WTC11 (cell line): ENCODE data around the gene RNF214. TPM values are rescaled to one million over a fixed set of nuclear protein-coding genes. Genes with fewer than 3 reads are reported as not detected.
A peak's percentile ranks its signal among the peaks of the same experiment; 100 is the strongest.

Experiments used
- ATAC-seq: fragments of 200-7000 bp; cut with Tn5 transposase; 2 replicates; pipeline ENCODE4 v1.10.0; 2021; ENCODE audit warnings: mild to moderate bottlenecking, moderate library complexity
- CTCF ChIA-PET: fragments of 300-600 bp; sonication (Branson Sonifier 250); formaldehyde crosslinking; loops from one replicate; lab custom pipeline; 2021; ENCODE audit warnings: antibody characterized with exemption; lab: Charles Lee
- POLR2A ChIA-PET: fragments of 350-600 bp; sonication (Branson Sonifier 250); formaldehyde crosslinking; loops from one replicate; lab custom pipeline; 2021; ENCODE audit warnings: antibody characterized with exemption; lab: Charles Lee
- DNase-seq: peaks from one replicate; pipeline ENCODE4 v3.0.0; 2021; ENCODE audit warnings: low spot score
- H3K27ac Mint-ChIP-seq: 2 replicates; pipeline ENCODE4 v1.8.0; 2021; ENCODE audit warnings: mixed read lengths
- H3K27me3 Mint-ChIP-seq: 2 replicates; pipeline ENCODE4 v1.8.0; 2021; ENCODE audit warnings: low read depth, mild to moderate bottlenecking, moderate library complexity, mixed read lengths
- H3K36me3 Mint-ChIP-seq: 2 replicates; pipeline ENCODE4 v1.8.0; 2021; ENCODE audit warnings: mixed read lengths
- H3K4me1 Mint-ChIP-seq: 2 replicates; pipeline ENCODE4 v1.8.0; 2022; ENCODE audit warnings: mixed read lengths
- H3K4me3 Mint-ChIP-seq: 2 replicates; pipeline ENCODE4 v1.8.0; 2021; ENCODE audit warnings: mild to moderate bottlenecking, moderate library complexity, mixed read lengths
- H3K9me3 Mint-ChIP-seq: 2 replicates; pipeline ENCODE4 v1.8.0; 2021; ENCODE audit warnings: mixed read lengths
- ARID4B ChIP-seq: sonication (generic); formaldehyde crosslinking; IDR thresholded peaks from 2 replicates; pipeline ENCODE4 v1.8.0; 2023; ENCODE audit warnings: missing genetic modification reagents, mild to moderate bottlenecking, borderline replicate concordance
- ATF3 ChIP-seq: sonication (generic); formaldehyde crosslinking; conservative IDR thresholded peaks from 2 replicates; pipeline ENCODE4 v1.8.1; 2022; ENCODE audit warnings: mild to moderate bottlenecking, missing genetic modification reagents
- CBFB ChIP-seq: sonication (generic); formaldehyde crosslinking; IDR thresholded peaks from 2 replicates; pipeline ENCODE4 v1.8.1; 2022; ENCODE audit warnings: mild to moderate bottlenecking, low read depth, missing genetic modification reagents
- CREM ChIP-seq: sonication (generic); formaldehyde crosslinking; IDR thresholded peaks from 2 replicates; pipeline ENCODE4 v1.8.1; 2022; ENCODE audit warnings: mild to moderate bottlenecking, missing genetic modification reagents, moderate library complexity
- EMX1 ChIP-seq: fragments of 250-450 bp; sonication (Bioruptor Pico); IDR thresholded peaks from 2 replicates; pipeline ENCODE4 v1.8.0; 2021; ENCODE audit warnings: mild to moderate bottlenecking
- FOXP1 ChIP-seq: sonication (generic); formaldehyde crosslinking; IDR thresholded peaks from 2 replicates; pipeline ENCODE4 v1.8.0; 2022; ENCODE audit warnings: missing genetic modification reagents, mild to moderate bottlenecking, moderate library complexity, borderline replicate concordance
- HMGA2 ChIP-seq: fragments of 250-450 bp; sonication (Bioruptor Pico); IDR thresholded peaks from 2 replicates; pipeline ENCODE4 v1.4.0; 2021; ENCODE audit warnings: mild to moderate bottlenecking, moderate library complexity
- MAX ChIP-seq: sonication (generic); formaldehyde crosslinking; IDR thresholded peaks from 2 replicates; pipeline ENCODE4 v1.8.0; 2022; ENCODE audit warnings: mild to moderate bottlenecking, missing genetic modification reagents
- NFE2L1 ChIP-seq: sonication (generic); formaldehyde crosslinking; IDR thresholded peaks from 2 replicates; pipeline ENCODE4 v1.8.1; 2023; ENCODE audit warnings: missing genetic modification reagents
- OVOL2 ChIP-seq: fragments of 250-450 bp; sonication (Bioruptor Pico); IDR thresholded peaks from 2 replicates; pipeline ENCODE4 v1.9.0; 2021; ENCODE audit warnings: mild to moderate bottlenecking, borderline replicate concordance
- SMAD4 ChIP-seq: sonication (generic); formaldehyde crosslinking; IDR thresholded peaks from 2 replicates; pipeline ENCODE4 v1.8.0; 2022; ENCODE audit warnings: mild to moderate bottlenecking, missing genetic modification reagents
- SP1 ChIP-seq: sonication (generic); formaldehyde crosslinking; conservative IDR thresholded peaks from 2 replicates; pipeline ENCODE4 v1.8.1; 2022; ENCODE audit warnings: missing genetic modification reagents
- STAT6 ChIP-seq: sonication (generic); formaldehyde crosslinking; conservative IDR thresholded peaks from 2 replicates; pipeline ENCODE4 v1.8.1; 2023; ENCODE audit warnings: mild to moderate bottlenecking, low read depth, missing genetic modification reagents, moderate library complexity
- TEAD4 ChIP-seq: sonication (generic); formaldehyde crosslinking; IDR thresholded peaks from 2 replicates; pipeline ENCODE4 v1.8.0; 2022; ENCODE audit warnings: mild to moderate bottlenecking, missing genetic modification reagents
- USF2 ChIP-seq: sonication (generic); formaldehyde crosslinking; IDR thresholded peaks from 2 replicates; pipeline ENCODE4 v1.8.1; 2023; ENCODE audit warnings: mild to moderate bottlenecking, missing genetic modification reagents, moderate library complexity
- ZNF317 ChIP-seq: sonication (generic); formaldehyde crosslinking; IDR thresholded peaks from 2 replicates; pipeline ENCODE4 v1.8.1; 2023; ENCODE audit warnings: low read depth, mild to moderate bottlenecking, moderate library complexity, missing genetic modification reagents, borderline replicate concordance
- ZNF396 ChIP-seq: fragments of 250-450 bp; sonication (Bioruptor Pico); IDR thresholded peaks from 2 replicates; pipeline ENCODE4 v1.8.0; 2021; ENCODE audit warnings: mild to moderate bottlenecking, moderate library complexity, borderline replicate concordance
- total RNA-seq: library from RNA; stranded (reverse); gene quantifications from 3 replicates; pipeline ENCODE4 v1.2.3, GENCODE V29; 2021

Gene RNF214
- total RNA-seq, 1 experiment from 2014 or later = 35.4 TPM

GRCh38 chr11:117309310-117309709, 76.8 kb downstream of the RNF214 start:
- H3K4me3 Mint-ChIP-seq = no peak overlapping the region
- no peak for DNase-seq
- H3K9me3 Mint-ChIP-seq = no peaks in the 10 kb centered on the region
- ChIA-PET POLR2A (no interaction called here), CTCF (no interaction called here)
- no peak overlapping the region for H3K27ac Mint-ChIP-seq
- no peaks in the 10 kb centered on the region for H3K36me3 Mint-ChIP-seq
- H3K4me1 Mint-ChIP-seq = peaks cover 11% of the 10 kb centered on the region
- TF ChIP-seq ZNF317 (CRISPR knock-in tag) (no peak), HMGA2 (CRISPR knock-in tag) (no peak), ARID4B (no peak), CBFB (CRISPR knock-in tag) (no peak), ZNF396 (CRISPR knock-in tag) (no peak), USF2 (CRISPR knock-in tag) (no peak), OVOL2 (CRISPR knock-in tag) (no peak), ATF3 (CRISPR knock-in tag) (no peak), SMAD4 (no peak), TEAD4 (CRISPR knock-in tag) (no peak), FOXP1 (CRISPR knock-in tag) (no peak), MAX (CRISPR knock-in tag) (no peak), STAT6 (CRISPR knock-in tag) (no peak), CREM (CRISPR knock-in tag) (no peak), SP1 (CRISPR knock-in tag) (no peak)
- TF ChIP-seq, all 79 proteins: peak for 0
- no peaks in the 10 kb centered on the region for H3K27me3 Mint-ChIP-seq
- ATAC-seq = no peak

GRCh38 chr11:117313091-117313490, 80.6 kb downstream of the RNF214 start:
- Mint-ChIP-seq H3K36me3 (no peaks in the 10 kb centered on the region), H3K27me3 (peaks cover 2% of the 10 kb centered on the region), H3K4me3 (no peak overlapping the region), H3K27ac (peak overlapping the region; percentile 19; the same call in 1 of the 2 replicates), H3K9me3 (no peaks in the 10 kb centered on the region), H3K4me1 (peaks cover 19% of the 10 kb centered on the region)
- DNase-seq (no peak), ATAC-seq (no peak)
- POLR2A ChIA-PET = no interaction called here
- no peak for TF ChIP-seq MAX (CRISPR knock-in tag)
- TF ChIP-seq NFE2L1 (CRISPR knock-in tag) = no peak
- no peak for TF ChIP-seq EMX1 (CRISPR knock-in tag)
- CTCF ChIA-PET = no interaction called here
